Measurements from ENCODE around the gene SEMA5B. TPM values are rescaled to one million over a fixed set of nuclear protein-coding genes. Genes with fewer than 3 reads are reported as not detected.

The SEMA5B gene
- total RNA-seq, 1 donor from 2014 or later: not detected

DNA sequence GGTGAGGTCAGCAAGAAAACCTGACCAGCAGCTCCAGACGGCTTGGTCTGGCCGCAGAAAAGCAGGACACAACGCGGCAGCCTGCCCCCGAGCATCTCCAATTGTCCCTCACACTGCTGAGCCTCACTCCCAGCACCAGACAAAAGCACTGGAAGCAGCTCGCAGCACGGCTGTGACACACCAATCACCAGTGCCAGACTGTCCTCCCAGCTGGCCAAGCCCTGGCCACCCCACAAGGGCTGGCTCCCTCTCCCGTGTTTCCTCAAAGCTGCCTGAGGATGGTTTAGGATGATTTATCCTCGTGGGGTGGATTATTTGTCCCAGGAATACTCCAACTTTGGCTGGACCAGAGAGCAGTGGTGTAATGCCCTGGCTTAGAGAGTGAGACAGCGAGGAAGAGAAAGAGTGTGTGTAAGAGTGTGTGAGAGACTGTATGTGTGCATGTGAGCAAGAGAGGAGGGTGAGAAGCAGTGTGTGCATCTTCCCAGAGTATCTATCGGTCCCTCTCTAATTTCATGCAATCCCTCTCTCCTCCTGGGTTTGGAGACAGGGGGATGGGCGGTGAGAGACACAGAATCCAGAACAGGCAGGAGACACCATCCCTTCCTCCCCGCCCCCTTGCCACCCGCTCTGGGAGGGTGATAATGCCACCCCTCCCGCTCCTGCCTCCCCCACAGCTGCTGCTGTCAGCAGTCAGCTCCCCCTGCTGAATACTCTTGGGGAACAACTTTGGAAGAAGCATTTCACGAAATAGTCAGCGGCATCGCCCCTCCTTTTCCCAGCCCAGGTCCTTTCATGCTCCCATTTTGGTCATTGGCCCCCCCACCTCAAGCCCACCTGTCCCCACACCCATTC is 34.2 kb downstream of the SEMA5B start:
- no peak for ATAC-seq

GRCh38 chr3:122992676-122993075 is 34.9 kb downstream of the SEMA5B start:
- no peak for ATAC-seq

- no peak for ATAC-seq
Observed at GRCh38 chr3:122992133-122992532, 35.4 kb downstream of the SEMA5B start.

DNA sequence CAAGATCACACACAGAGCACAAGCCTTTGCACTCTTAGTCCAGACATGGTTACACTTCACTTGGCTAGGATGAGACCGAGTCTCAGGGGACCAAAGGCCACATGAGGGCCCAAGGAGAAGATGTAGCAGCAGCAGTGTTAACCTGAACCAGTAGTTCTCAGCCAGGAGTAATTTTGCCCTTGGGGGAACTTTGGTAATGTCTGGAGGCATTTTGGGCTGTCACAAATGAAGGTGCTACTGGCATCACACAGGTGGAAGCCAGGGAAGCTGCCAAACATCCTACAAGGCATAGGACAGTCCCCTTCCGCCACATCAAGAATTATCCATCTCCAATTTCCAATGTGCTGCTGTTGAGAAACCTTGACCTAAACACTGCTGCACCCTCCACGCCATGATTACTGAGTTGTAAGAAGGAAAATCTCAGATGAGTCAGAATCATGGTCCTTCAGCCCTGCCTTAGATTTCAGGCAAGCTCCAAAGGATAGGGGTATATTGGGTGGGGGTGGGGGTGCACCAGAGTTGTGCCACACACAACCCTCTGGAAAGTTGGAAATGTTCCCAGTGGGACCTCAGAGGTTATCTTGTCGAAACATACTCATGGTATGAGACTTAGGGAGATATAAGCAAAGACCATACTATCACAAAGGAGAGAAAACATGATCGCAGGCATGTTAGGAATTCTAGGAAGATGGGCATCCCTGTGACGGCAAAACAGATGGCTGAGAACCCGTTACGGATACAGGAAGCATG is 36.2 kb downstream of the SEMA5B start:
- ATAC-seq: no peak

GRCh38 chr3:122989856-122990575 is 37.5 kb downstream of the SEMA5B start:
- ATAC-seq: no peak

GRCh38 chr3:122988508-122988907 is 39.1 kb downstream of the SEMA5B start:
- ATAC-seq: no peak

DNA sequence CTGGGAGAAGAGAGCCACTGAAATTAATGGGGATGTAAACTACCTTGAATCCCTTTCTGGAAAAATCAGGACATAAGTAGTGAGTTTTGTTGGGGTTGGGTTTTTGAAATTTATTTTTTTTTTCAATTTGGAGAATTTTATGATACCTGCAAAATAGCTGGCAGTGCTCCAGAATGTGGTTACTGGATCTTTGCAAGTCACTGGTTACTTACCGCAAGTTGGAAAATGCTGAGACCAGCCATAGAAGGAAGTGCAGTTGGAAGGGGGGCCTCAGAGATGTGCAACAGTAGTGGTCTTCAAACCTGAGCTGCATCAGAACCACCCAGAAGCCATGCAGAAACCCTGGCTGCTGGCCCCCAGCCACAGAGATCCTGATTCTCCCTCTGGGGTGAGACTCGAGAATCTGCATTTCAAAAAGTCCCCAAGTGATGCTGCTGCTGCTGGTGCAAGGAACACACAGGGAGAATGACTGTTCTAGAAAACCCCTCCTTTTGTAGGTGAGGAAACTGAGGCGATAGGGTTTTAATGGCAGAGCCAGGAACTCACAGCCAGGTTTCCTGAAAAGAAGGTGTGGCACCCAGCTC is 39.7 kb downstream of the SEMA5B start:
- no peak for ATAC-seq

DNA sequence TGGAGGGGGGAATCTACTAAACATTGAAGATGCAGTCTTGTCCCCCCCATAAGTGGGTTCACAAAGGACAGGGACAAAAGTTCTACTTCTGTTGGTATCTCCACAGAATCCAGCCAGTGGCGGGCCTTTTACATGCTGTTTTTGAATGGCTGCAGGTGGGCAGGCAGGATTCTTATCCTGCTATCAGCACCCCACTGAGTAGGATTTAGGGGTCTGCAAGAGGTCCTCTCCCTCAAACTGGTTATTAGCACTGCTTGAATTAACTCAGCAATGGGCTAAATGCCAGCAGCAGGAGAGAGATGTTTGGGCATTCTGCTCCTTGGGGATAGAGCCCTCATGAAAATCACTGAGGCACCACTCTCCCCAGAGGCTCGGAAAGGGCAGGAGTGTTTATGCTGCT is 40.3 kb downstream of the SEMA5B start:
- no peak for ATAC-seq

DNA sequence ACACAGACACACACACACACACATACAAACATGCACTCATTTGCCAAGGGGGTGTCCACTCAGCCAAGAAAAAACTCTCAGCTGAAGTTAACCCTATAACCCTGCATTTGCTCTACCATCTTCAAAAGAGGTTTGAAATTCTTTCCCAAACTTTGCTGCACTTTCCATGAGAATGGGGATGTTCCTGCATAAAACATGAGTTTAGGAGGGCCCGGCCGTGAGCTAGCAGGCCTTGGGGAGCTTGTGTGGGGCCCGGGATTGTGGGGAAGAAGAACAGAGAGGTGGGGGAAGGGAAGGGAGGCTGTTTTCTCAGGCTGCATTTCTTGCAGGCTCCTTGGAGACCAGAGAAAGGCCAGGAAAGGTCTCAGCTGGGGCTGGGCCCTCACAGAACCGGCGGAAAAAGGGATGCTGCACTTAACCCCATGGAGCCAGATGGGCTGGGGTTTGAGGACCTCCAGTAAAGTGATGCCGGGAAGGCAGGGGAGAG is 40.8 kb downstream of the SEMA5B start:
- no peak for ATAC-seq

GRCh38 chr3:122985539-122985938 is 42.0 kb downstream of the SEMA5B start:
- ATAC-seq: no peak

GRCh38 chr3:122984650-122985049 is 42.9 kb downstream of the SEMA5B start:
- no peak for ATAC-seq

GRCh38 chr3:122984007-122984406 is 43.6 kb downstream of the SEMA5B start:
- ATAC-seq: no peak

DNA sequence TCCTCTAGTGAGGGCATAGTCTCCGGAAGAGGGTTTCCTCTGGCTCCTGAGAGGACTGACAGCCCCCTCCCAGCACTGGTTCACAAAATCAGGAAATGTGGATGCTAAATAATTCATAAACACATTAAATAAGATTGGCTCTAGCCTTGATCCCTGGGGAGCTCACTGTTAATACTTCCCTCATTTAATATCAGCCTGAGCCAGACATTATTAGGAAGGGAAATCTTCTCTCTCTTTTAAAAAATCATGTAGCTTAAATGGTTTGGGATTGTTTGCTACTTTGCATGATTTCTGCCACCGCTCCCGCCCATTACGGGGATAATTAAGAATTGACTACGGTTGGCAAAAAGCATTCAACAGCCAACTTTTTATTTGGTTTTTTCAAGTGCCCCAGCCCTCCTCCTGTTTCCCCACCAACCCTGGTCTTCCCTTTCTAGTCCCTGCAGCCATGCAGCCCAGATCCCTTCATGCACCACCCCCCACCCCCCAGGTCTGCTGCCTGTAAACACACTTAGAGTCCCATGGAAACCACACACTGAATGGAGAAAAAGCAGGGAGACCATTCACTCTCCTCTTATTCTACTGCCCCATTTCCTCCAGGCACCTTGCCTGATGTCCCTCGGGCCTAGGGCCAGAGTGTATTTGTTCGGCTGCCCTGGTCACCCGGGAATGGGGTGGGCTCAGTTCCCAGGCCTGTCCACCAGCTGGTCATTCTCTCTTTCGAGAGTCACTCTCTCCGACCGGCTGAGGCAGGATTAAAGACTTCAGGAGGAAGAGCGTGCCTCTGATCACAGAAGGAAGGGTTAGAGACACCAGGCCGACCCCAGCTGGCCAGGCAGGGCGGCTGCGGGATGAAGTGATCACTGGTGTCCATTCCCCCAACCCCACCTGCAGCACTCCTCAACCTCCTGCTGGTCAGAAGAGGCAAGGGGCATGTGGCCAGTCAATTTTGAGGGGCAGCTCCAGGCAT is 45.1 kb downstream of the SEMA5B start:
- ATAC-seq: no peak

GRCh38 chr3:122979211-122979610 is 48.4 kb downstream of the SEMA5B start:
- ATAC-seq: no peak

- ATAC-seq: no peak
Observed at GRCh38 chr3:122978569-122978968, 49.0 kb downstream of the SEMA5B start.

- no peak for ATAC-seq
Observed at GRCh38 chr3:122977746-122978466, 49.7 kb downstream of the SEMA5B start.

DNA sequence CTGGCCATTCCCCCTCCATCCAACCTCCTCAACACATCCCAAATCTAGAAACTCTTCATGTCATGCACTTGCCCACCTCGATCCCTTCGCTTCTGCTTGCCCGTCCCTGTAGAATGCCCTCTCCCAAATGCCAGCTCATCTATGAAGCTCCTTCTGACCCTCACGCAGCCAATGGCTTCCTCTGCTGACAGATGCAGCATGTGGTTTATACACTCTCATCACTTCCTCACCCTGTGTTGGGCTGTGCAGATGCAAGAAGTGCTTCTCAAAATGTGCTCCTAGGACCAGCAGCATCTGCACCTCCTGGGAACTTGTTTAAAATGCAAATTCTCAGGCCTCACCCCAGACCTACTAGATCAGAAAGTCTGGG is 51.7 kb downstream of the SEMA5B start:
- ATAC-seq: no peak

GRCh38 chr3:122975163-122975923 is 52.2 kb downstream of the SEMA5B start:
- ATAC-seq: no peak

GRCh38 chr3:122974764-122975162 is 52.8 kb downstream of the SEMA5B start:
- ATAC-seq: no peak
